Hepatocyte (in vitro differentiated cells): ENCODE measurements around the gene COL24A1. TPM values are rescaled to one million over a fixed set of nuclear protein-coding genes. Genes with fewer than 3 reads are reported as not detected.

ENCODE experiments used
- DNase-seq: peaks from one replicate; pipeline ENCODE4 v3.0.0-alpha.2; 2016; ENCODE audit warnings: low spot score
- H2AFZ ChIP-seq: fragments of 200-600 bp; sonication (generic); 2 replicates; pipeline ENCODE4 v1.6.0; 2016; ENCODE audit warnings: antibody characterized with exemption, mild to moderate bottlenecking
- H3K27ac ChIP-seq: fragments of 200-600 bp; sonication (generic); 2 replicates; pipeline ENCODE4 v1.5.1; 2016; ENCODE audit warnings: mild to moderate bottlenecking
- H3K27me3 ChIP-seq: fragments of 200-600 bp; sonication (generic); 2 replicates; pipeline ENCODE4 v1.6.1; 2016
- H3K36me3 ChIP-seq: fragments of 200-600 bp; sonication (generic); replicated peaks from 2 replicates; pipeline ENCODE4 v1.5.1; 2016; ENCODE audit warnings: low read depth; ENCODE audit not compliant: insufficient read depth
- H3K4me1 ChIP-seq: fragments of 200-600 bp; sonication (generic); 2 replicates; pipeline ENCODE4 v1.5.1; 2016; ENCODE audit warnings: mild to moderate bottlenecking, moderate library complexity; ENCODE audit not compliant: insufficient read depth
- H3K4me2 ChIP-seq: fragments of 200-600 bp; sonication (generic); 2 replicates; pipeline ENCODE4 v1.6.0; 2016
- H3K4me3 ChIP-seq: fragments of 200-600 bp; sonication (generic); 2 replicates; pipeline ENCODE4 v1.5.1; 2016; ENCODE audit warnings: mild to moderate bottlenecking
- H3K79me2 ChIP-seq: fragments of 200-600 bp; sonication (generic); 2 replicates; pipeline ENCODE4 v1.6.0; 2017; ENCODE audit warnings: mild to moderate bottlenecking
- H3K9me2 ChIP-seq: fragments of 200-600 bp; sonication (generic); replicated peaks from 2 replicates; pipeline ENCODE4 v1.6.0; 2017; ENCODE audit warnings: mild to moderate bottlenecking; ENCODE audit not compliant: insufficient read depth
- H3K9me3 ChIP-seq: fragments of 200-600 bp; sonication (generic); 2 replicates; pipeline ENCODE4 v1.5.1; 2016; ENCODE audit warnings: low read depth, mild to moderate bottlenecking
- H4K20me1 ChIP-seq: fragments of 200-600 bp; sonication (generic); 2 replicates; pipeline ENCODE4 v1.6.0; 2016; ENCODE audit warnings: mild to moderate bottlenecking; ENCODE audit not compliant: insufficient read depth, poor library complexity, severe bottlenecking
- EZH2 ChIP-seq: fragments of 200-600 bp; sonication (generic); IDR thresholded peaks from 2 replicates; pipeline ENCODE4 v1.6.1; 2016; ENCODE audit warnings: antibody characterized with exemption, mild to moderate bottlenecking, borderline replicate concordance
- EZH2phosphoT487 ChIP-seq: fragments of 200-600 bp; sonication (generic); IDR thresholded peaks from one replicate; pipeline ENCODE4 v1.6.1; 2018; ENCODE audit warnings: antibody characterized with exemption, mild to moderate bottlenecking, low read depth, moderate library complexity; ENCODE audit not compliant: unreplicated experiment, severe bottlenecking
- WGBS: methylation state at CpG from one replicate; pipeline ENCODE4 v1.1.6; 2016; ENCODE audit warnings: low lambda C conversion rate; ENCODE audit errors: missing lambda C conversion rate; 5-methylcytosine and 5-hydroxymethylcytosine counted together
- polyA plus RNA-seq: library from polyadenylated mRNA; unstranded; fragments of >200 nt; fragmentation: Nextera tagmentation; extraction: Ambion mirVana; gene quantifications from 2 replicates; pipeline ENCODE4 v1.2.1, GENCODE V29; 2016
- total RNA-seq: library from RNA; depleted of rRNA; stranded (reverse); fragments of >200 nt; gene quantifications from 2 replicates; pipeline ENCODE4 v1.2.3, GENCODE V29; 2014
- TF ChIP-seq, protein P1 (sequence below): fragments of 200-600 bp; sonication (generic); IDR thresholded peaks from 2 replicates; pipeline ENCODE4 v1.5.1; 2016; ENCODE audit warnings: antibody characterized with exemption, mild to moderate bottlenecking; ENCODE audit not compliant: poor library complexity

COL24A1 gene
- total and polyA plus RNA-seq, 2 experiments from 2014 or later = 2.4 to 2.7 TPM

- no peak overlapping the region for H3K4me2 ChIP-seq
- 80% methylated on average over 4 of the region's 4 CpGs for WGBS
Measured at GRCh38 chr1:85976516-85977205, 179.9 kb downstream of the COL24A1 start.

GRCh38 chr1:85975912-85976371 lies 180.6 kb downstream of the COL24A1 start:
- H4K20me1 ChIP-seq = no peaks in the 10 kb centered on the region
- H2AFZ ChIP-seq = no peak overlapping the region

More at GRCh38 chr1:85976516-85977205, 179.9 kb downstream of the COL24A1 start:
- Histone ChIP-seq H3K27ac (no peak overlapping the region), H4K20me1 (no peaks in the 10 kb centered on the region), H3K9me3 (no peaks in the 10 kb centered on the region), H3K9me2 (no peaks in the 10 kb centered on the region), H3K4me3 (no peak overlapping the region), H3K79me2 (no peaks in the 10 kb centered on the region), H3K27me3 (no peaks in the 10 kb centered on the region), H3K36me3 (no peaks in the 10 kb centered on the region), H3K4me1 (peaks cover 3% of the 10 kb centered on the region), H2AFZ (no peak overlapping the region)
- no peak for DNase-seq
- TF ChIP-seq EZH2phosphoT487 (no peak), EZH2 (no peak)
- TF ChIP-seq, protein P1, sequence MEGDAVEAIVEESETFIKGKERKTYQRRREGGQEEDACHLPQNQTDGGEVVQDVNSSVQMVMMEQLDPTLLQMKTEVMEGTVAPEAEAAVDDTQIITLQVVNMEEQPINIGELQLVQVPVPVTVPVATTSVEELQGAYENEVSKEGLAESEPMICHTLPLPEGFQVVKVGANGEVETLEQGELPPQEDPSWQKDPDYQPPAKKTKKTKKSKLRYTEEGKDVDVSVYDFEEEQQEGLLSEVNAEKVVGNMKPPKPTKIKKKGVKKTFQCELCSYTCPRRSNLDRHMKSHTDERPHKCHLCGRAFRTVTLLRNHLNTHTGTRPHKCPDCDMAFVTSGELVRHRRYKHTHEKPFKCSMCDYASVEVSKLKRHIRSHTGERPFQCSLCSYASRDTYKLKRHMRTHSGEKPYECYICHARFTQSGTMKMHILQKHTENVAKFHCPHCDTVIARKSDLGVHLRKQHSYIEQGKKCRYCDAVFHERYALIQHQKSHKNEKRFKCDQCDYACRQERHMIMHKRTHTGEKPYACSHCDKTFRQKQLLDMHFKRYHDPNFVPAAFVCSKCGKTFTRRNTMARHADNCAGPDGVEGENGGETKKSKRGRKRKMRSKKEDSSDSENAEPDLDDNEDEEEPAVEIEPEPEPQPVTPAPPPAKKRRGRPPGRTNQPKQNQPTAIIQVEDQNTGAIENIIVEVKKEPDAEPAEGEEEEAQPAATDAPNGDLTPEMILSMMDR = no peak

DNA sequence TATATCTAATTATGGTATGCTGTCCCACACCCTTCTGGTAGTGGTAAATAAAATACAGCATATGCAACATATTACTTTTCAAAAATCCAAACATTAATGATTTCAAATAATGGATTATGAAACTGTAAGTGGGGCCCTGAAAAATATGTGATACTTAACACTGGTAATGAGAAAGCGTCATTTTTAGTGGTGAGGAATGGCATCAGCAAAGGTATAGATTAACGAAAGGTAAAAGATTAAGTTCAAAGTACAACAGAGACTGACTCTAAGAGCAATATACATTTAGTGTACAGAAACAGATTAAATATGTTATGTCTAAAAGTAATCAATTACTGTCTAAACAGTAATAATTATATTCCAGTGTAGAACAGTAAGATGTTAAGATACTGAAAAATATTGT lies 194.1 kb downstream of the COL24A1 start:
- no peak overlapping the region for H3K4me2 ChIP-seq
- no peak overlapping the region for H3K4me3 ChIP-seq
- no peak for TF ChIP-seq EZH2
- TF ChIP-seq, protein P1 = no peak
- TF ChIP-seq EZH2phosphoT487 = no peak
- no peaks in the 10 kb centered on the region for H3K9me2 ChIP-seq
- no peak for DNase-seq
- H3K9me3 ChIP-seq = no peaks in the 10 kb centered on the region
- no peak overlapping the region for H3K27ac ChIP-seq
- 78% methylated on average over 2 of the region's 2 CpGs for WGBS
- H4K20me1 ChIP-seq = no peaks in the 10 kb centered on the region
- no peaks in the 10 kb centered on the region for H3K79me2 ChIP-seq
- H3K27me3 ChIP-seq = no peaks in the 10 kb centered on the region
- H2AFZ ChIP-seq = no peak overlapping the region
- no peaks in the 10 kb centered on the region for H3K36me3 ChIP-seq
- H3K4me1 ChIP-seq = no peaks in the 10 kb centered on the region

More at GRCh38 chr1:85975912-85976371, 180.6 kb downstream of the COL24A1 start:
- Histone ChIP-seq H3K4me2 (no peak overlapping the region), H3K4me3 (no peak overlapping the region), H3K4me1 (peaks cover 3% of the 10 kb centered on the region), H3K27ac (no peak overlapping the region), H3K79me2 (no peaks in the 10 kb centered on the region), H3K36me3 (no peaks in the 10 kb centered on the region), H3K9me3 (no peaks in the 10 kb centered on the region), H3K9me2 (no peaks in the 10 kb centered on the region), H3K27me3 (no peaks in the 10 kb centered on the region)
- WGBS = 35% methylated on average over 5 of the region's 5 CpGs
- TF ChIP-seq, protein P1 = no peak
- TF ChIP-seq EZH2phosphoT487 = no peak
- no peak for TF ChIP-seq EZH2
- DNase-seq = peak; percentile 19
